Neural crest cell (in vitro differentiated cells): Measurements from ENCODE around the gene PGLYRP2. TPM values are rescaled to one million over a fixed set of nuclear protein-coding genes. Genes with fewer than 3 reads are reported as not detected.
A peak's percentile ranks its signal among the peaks of the same experiment; 100 is the strongest.

Experiments
- DNase-seq: peaks from one replicate; pipeline ENCODE4 v3.0.0; 2021; ENCODE audit warnings: low read depth, mixed read lengths, low spot score
- H3K27ac Mint-ChIP-seq: one replicate; pipeline ENCODE4 v1.8.0; 2021; ENCODE audit warnings: mild to moderate bottlenecking, mixed read lengths; ENCODE audit not compliant: unreplicated experiment
- H3K27me3 Mint-ChIP-seq: 2 replicates; pipeline ENCODE4 v1.8.0; 2021; ENCODE audit warnings: low read depth, mild to moderate bottlenecking, mixed read lengths
- H3K36me3 Mint-ChIP-seq: 2 replicates; pipeline ENCODE4 v1.8.0; 2021; ENCODE audit warnings: low read depth, mild to moderate bottlenecking, mixed read lengths
- H3K4me1 Mint-ChIP-seq: 2 replicates; pipeline ENCODE4 v1.8.0; 2021; ENCODE audit warnings: mixed read lengths
- H3K4me3 Mint-ChIP-seq: one replicate; pipeline ENCODE4 v1.8.0; 2021; ENCODE audit warnings: mild to moderate bottlenecking, mixed read lengths
- H3K9me3 Mint-ChIP-seq: 2 replicates; pipeline ENCODE4 v1.8.0; 2021; ENCODE audit warnings: mixed read lengths
- CTCF ChIP-seq: fragments of 200-600 bp; sonication (generic); conservative IDR thresholded peaks from 2 replicates; pipeline ENCODE4 v1.5.0; 2021; ENCODE audit warnings: antibody characterized with exemption, mild to moderate bottlenecking
- total RNA-seq: library from RNA; stranded (reverse); gene quantifications from 2 replicates; pipeline ENCODE4 v1.2.1, GENCODE V29; 2021

PGLYRP2 gene
- total RNA-seq, 1 donor from 2014 or later, result not detected

- no peak for DNase-seq
- no peak overlapping the region for H3K27ac Mint-ChIP-seq
- peaks cover 21% of the 10 kb centered on the region for H3K36me3 Mint-ChIP-seq
- peaks cover 2% of the 10 kb centered on the region for H3K4me1 Mint-ChIP-seq
- H3K9me3 Mint-ChIP-seq, result no peaks in the 10 kb centered on the region
- no peak for TF ChIP-seq CTCF
- H3K27me3 Mint-ChIP-seq, result no peaks in the 10 kb centered on the region
- H3K4me3 Mint-ChIP-seq, result no peak overlapping the region
Measured at GRCh38 chr19:15424121-15424520, 55.2 kb downstream of the PGLYRP2 start.

- no peak for TF ChIP-seq CTCF
- DNase-seq, result no peak
- peaks cover 4% of the 10 kb centered on the region for H3K27me3 Mint-ChIP-seq
- peaks cover 25% of the 10 kb centered on the region for H3K36me3 Mint-ChIP-seq
- peaks cover 9% of the 10 kb centered on the region for H3K4me1 Mint-ChIP-seq
- no peaks in the 10 kb centered on the region for H3K9me3 Mint-ChIP-seq
- no peak overlapping the region for H3K27ac Mint-ChIP-seq
- H3K4me3 Mint-ChIP-seq, result no peak overlapping the region
Measured at GRCh38 chr19:15423130-15423529, 56.2 kb downstream of the PGLYRP2 start.

- no peak overlapping the region for H3K27ac Mint-ChIP-seq
Measured at GRCh38 chr19:15422296-15423075, 56.8 kb downstream of the PGLYRP2 start.

GRCh38 chr19:15421721-15422260, 57.5 kb downstream of the PGLYRP2 start:
- Mint-ChIP-seq H3K9me3 (no peaks in the 10 kb centered on the region), H3K4me1 (peaks cover 22% of the 10 kb centered on the region), H3K36me3 (peaks cover 22% of the 10 kb centered on the region), H3K27ac (no peak overlapping the region), H3K4me3 (peak overlapping the region; percentile 27), H3K27me3 (peaks cover 4% of the 10 kb centered on the region)
- TF ChIP-seq CTCF, result no peak
- no peak for DNase-seq

More at GRCh38 chr19:15422296-15423075, 56.8 kb downstream of the PGLYRP2 start:
- Mint-ChIP-seq H3K27me3 (peaks cover 4% of the 10 kb centered on the region), H3K9me3 (no peaks in the 10 kb centered on the region), H3K4me1 (peaks cover 15% of the 10 kb centered on the region), H3K4me3 (peak overlapping the region; percentile 27), H3K36me3 (peaks cover 25% of the 10 kb centered on the region)
- no peak for DNase-seq
- no peak for TF ChIP-seq CTCF

- DNase-seq, result no peak
- Mint-ChIP-seq H3K27me3 (peaks cover 4% of the 10 kb centered on the region), H3K27ac (no peak overlapping the region), H3K9me3 (no peaks in the 10 kb centered on the region), H3K36me3 (peaks cover 23% of the 10 kb centered on the region), H3K4me3 (no peak overlapping the region), H3K4me1 (peaks cover 28% of the 10 kb centered on the region)
- TF ChIP-seq CTCF, result no peak
Measured at GRCh38 chr19:15421136-15421695, 58.1 kb downstream of the PGLYRP2 start.
